Testis (tissue), 2 donors: Measurements from ENCODE around the gene ZNRD2.

Experiments used
- POLR2A ChIP-seq: fragments of 450-650 bp; IDR thresholded peaks from one replicate; pipeline ENCODE4 v1.6.1; 2017; ENCODE audit warnings: antibody characterized with exemption, mild to moderate bottlenecking, moderate library complexity
- TF ChIP-seq, protein P1 (sequence below), 3 experiments: fragments of 450-650 bp in 2 of 3; fragments of 200-600 bp in 1 of 3; sonication (generic) in 1 of 3; IDR thresholded peaks; one replicate each; pipeline ENCODE4 v1.5.1; 2016 to 2019; ENCODE audit warnings: antibody characterized with exemption in 3 of 3, mild to moderate bottlenecking in 2 of 3, moderate library complexity in 1 of 3

DNA sequence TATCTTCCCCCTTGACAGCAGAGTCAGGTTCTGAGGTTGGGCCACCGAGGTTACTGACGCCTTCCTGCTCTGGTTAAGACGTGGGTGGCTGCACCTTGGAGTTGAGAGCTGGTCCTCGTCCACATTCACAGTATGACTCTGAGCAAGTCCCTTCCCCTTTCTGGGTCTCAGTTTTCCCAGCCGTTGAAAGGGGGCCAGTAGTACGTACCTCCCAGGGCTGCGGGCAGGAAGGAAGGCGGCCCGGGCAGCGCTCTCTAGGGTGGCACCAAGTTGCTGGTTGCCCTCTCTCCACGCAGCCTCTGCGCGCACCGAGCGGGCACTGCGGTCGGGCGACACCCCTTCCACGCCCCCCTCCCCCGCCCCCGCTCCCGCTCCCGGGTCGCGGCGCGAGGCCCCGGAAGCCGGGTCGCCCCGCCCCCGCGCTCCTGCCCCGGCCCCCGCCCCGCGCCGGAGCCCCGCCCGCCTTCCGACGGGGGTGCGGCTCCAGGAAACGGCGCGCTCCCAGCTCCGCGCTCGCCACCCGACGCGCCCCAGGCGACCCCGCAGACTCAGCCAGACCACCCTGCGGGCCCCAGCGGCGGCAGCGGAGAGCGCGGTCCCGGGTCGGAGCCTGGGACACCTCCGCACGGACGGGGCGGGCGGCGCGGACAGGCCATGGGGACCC, 5.4 kb downstream of the ZNRD2 start, which contains the start of gene EHBP1L1:
- TF ChIP-seq, protein P1, sequence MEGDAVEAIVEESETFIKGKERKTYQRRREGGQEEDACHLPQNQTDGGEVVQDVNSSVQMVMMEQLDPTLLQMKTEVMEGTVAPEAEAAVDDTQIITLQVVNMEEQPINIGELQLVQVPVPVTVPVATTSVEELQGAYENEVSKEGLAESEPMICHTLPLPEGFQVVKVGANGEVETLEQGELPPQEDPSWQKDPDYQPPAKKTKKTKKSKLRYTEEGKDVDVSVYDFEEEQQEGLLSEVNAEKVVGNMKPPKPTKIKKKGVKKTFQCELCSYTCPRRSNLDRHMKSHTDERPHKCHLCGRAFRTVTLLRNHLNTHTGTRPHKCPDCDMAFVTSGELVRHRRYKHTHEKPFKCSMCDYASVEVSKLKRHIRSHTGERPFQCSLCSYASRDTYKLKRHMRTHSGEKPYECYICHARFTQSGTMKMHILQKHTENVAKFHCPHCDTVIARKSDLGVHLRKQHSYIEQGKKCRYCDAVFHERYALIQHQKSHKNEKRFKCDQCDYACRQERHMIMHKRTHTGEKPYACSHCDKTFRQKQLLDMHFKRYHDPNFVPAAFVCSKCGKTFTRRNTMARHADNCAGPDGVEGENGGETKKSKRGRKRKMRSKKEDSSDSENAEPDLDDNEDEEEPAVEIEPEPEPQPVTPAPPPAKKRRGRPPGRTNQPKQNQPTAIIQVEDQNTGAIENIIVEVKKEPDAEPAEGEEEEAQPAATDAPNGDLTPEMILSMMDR (IDR thresholded peaks at IDR 0.05), result no peak
- TF ChIP-seq POLR2A, result no peak
